PFSK-1 (cell line): Measurements from ENCODE around the gene PREP.

ENCODE experiments used
- FOXP2 ChIP-seq: optimal IDR thresholded peaks from 2 replicates; pipeline ENCODE3; 2011; ENCODE audit warnings: borderline replicate concordance, control low read depth, inconsistent platforms; ENCODE audit not compliant: insufficient read depth; ENCODE audit errors: extremely low read length, extremely low read depth
- POLR2AphosphoS5 ChIP-seq: IDR thresholded peaks from 2 replicates; pipeline ENCODE4 v1.6.1; 2012; ENCODE audit warnings: low read depth, mild to moderate bottlenecking, control low read depth, low read length, moderate library complexity
- REST ChIP-seq, 2 experiments: IDR thresholded peaks; 2 replicates each; pipeline versions ENCODE4 v1.6.1 to v1.8.0; 2011 to 2012; ENCODE audit warnings: low read depth in 2 of 2, low read length in 2 of 2, control low read depth in 1 of 2, inconsistent platforms in 1 of 2, mild to moderate bottlenecking in 1 of 2, moderate library complexity in 1 of 2; ENCODE audit not compliant: insufficient read depth in 1 of 2
- SIN3A ChIP-seq: IDR thresholded peaks from 2 replicates; pipeline ENCODE4 v1.6.1; 2012; ENCODE audit warnings: mild to moderate bottlenecking, low read length, moderate library complexity, borderline replicate concordance; ENCODE audit not compliant: insufficient read depth
- TAF1 ChIP-seq: IDR thresholded peaks from 2 replicates; pipeline ENCODE4 v1.6.1; 2012; ENCODE audit warnings: low read length, control low read depth, borderline replicate concordance; ENCODE audit not compliant: insufficient read depth

The PREP gene

GRCh38 chr6:105352037-105352617 is 50.8 kb downstream of the PREP start:
- TF ChIP-seq FOXP2 (no peak), POLR2AphosphoS5 (no peak), REST (IDR thresholded peaks at IDR 0.05; ENCODE audit: insufficient read depth in 1 of 2, low read depth in 2 of 2, low read length in 2 of 2) (no peak), TAF1 (no peak), SIN3A (no peak)

DNA sequence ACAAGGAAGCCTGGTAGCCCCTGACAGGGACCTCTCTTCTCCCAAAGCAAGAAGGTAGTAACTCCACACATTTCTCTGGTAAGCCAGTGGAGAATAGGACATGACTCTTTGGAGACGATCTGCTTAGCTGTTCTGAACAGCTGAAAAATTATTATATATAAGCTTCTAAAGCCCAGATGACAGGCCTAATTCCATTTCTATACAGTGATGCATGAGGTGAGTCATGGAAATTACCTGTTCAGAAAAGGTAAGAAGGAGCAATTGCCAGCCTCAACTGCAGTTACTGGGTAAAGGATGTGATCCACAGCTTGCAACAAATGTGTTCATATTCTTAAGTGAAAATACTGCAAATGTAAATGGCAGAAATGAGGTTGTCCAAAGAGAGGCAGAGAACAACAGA is 54.0 kb downstream of the PREP start:
- TF ChIP-seq REST (IDR thresholded peaks at IDR 0.05; ENCODE audit: insufficient read depth in 1 of 2, low read depth in 2 of 2, low read length in 2 of 2) = no peak
- no peak for TF ChIP-seq TAF1
- TF ChIP-seq POLR2AphosphoS5 = no peak
- TF ChIP-seq FOXP2 = no peak
- TF ChIP-seq SIN3A = no peak

DNA sequence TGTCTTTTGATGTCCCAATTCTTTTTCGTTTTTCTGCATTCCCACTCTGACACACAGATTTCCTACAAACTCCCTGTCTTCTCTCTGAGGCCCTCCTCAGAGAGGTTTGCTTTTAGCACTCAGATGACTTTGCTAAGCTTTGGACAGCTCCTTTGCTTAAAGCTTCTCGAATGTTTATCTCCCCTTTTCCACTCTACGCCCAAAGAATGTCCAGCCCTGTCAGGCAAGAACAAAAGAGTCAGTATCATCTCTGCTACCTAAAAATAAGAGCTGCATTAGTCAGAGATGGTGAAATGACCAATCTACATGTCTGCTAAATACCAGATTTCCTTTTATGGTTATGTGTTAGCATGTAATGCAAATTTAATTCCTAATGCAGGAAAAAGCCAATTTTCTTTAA is 56.8 kb downstream of the PREP start:
- TF ChIP-seq REST (IDR thresholded peaks at IDR 0.05; ENCODE audit: insufficient read depth in 1 of 2, low read depth in 2 of 2, low read length in 2 of 2) (peak; percentile 72 to 86), FOXP2 (no peak)

DNA sequence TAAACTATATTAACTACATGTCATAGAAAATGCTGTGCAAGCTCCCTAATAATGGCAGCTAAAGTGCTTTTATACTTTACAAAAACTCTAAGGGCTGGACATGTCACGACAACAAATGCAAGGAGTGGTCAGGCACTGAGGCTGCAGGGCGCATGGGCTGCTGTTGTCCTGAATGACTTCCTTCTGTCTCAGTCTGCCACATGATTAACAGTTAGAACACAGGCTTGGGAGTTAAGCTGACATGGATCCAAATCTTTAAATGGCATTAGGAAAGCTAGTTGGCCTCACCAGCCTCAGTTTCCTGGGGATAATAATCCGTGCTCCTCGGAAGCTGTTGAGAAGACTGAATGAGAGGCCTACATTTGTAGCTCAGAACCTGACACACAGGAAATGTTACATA is 57.4 kb downstream of the PREP start:
- TF ChIP-seq TAF1 = no peak
- TF ChIP-seq POLR2AphosphoS5 = no peak
- TF ChIP-seq FOXP2 = no peak
- no peak for TF ChIP-seq SIN3A
- TF ChIP-seq REST (IDR thresholded peaks at IDR 0.05; ENCODE audit: insufficient read depth in 1 of 2, low read depth in 2 of 2, low read length in 2 of 2) = no peak

DNA sequence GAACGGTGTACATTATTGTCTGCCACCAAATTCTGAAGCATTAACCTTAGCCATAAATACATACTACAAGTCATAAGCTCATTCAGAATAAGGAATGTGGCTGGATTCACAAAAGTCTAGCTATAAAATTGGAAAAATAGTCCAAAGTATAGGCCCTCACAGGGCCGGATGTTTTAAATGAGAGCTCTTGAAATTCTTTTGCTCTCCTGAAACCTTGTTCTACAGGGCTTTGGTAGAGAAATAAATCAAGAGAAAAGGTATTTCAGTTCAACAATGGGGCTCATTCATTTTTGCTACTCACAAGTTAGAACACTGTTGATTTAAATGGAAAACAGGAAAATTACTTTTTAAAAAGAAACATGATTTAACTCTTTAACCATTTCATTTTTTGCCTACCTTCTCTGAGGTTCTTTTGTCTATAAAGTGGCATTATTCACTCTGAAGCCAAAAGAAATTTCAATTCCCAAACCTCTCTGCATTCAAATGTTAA is 58.0 kb downstream of the PREP start:
- no peak for TF ChIP-seq SIN3A
- TF ChIP-seq REST (IDR thresholded peaks at IDR 0.05; ENCODE audit: insufficient read depth in 1 of 2, low read depth in 2 of 2, low read length in 2 of 2) = no peak
- TF ChIP-seq FOXP2 = no peak
- TF ChIP-seq POLR2AphosphoS5 = no peak
- TF ChIP-seq TAF1 = no peak
